Body of pancreas (tissue), 4 donors: ENCODE results near the gene NEGR1.

Experiments
- CTCF ChIP-seq, 7 experiments: fragments of 450-650 bp in 4 of 7; fragments of 200-600 bp in 3 of 7; sonication (generic) in 3 of 7; IDR thresholded peaks; one replicate each; pipeline ENCODE4 v1.5.1; 2016 to 2019; ENCODE audit warnings: antibody characterized with exemption in 7 of 7
- POLR2A ChIP-seq, 3 donors: fragments of 450-650 bp; IDR thresholded peaks; one replicate each; pipeline ENCODE4 v1.6.1; 2016; ENCODE audit warnings: antibody characterized with exemption in 3 of 3, mild to moderate bottlenecking in 2 of 3

GRCh38 chr1:71853360-71853759 is 429.0 kb downstream of the NEGR1 start:
- TF ChIP-seq CTCF (IDR thresholded peaks at IDR 0.05) (no peak), POLR2A (IDR thresholded peaks at IDR 0.05) (no peak)
